GM12874 (cell line): ENCODE results near the gene DLG2.

ENCODE experiments used
- TF ChIP-seq, protein P1 (sequence below): IDR thresholded peaks from 2 replicates; pipeline ENCODE4 v1.5.1; 2011; ENCODE audit warnings: low read depth, mild to moderate bottlenecking, control low read depth, low read length, moderate library complexity; ENCODE audit not compliant: insufficient read depth

The DLG2 gene

DNA sequence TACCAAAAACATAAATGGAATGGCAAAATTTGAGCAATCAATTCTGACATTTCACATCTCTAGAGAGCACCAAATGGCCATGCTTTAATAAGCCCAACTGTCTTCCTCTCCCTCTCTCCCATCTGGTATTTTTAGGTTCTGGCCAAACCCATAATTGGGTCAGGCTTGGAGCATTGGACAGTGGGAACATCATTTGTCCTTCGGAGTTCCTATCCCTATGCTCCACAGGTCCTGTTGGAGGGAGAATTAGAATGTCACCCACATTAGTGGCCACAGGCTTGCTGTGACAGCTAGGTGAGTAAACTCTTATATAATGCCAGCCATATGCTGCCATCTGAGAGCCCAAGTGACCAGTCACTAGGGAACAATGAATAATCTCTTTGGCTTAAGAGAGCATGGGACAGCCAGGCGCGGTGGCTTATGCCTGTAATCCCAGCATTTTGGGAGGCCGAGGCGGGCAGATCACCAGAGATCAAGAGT, 2090.0 kb downstream of the DLG2 start:
- TF ChIP-seq, protein P1, sequence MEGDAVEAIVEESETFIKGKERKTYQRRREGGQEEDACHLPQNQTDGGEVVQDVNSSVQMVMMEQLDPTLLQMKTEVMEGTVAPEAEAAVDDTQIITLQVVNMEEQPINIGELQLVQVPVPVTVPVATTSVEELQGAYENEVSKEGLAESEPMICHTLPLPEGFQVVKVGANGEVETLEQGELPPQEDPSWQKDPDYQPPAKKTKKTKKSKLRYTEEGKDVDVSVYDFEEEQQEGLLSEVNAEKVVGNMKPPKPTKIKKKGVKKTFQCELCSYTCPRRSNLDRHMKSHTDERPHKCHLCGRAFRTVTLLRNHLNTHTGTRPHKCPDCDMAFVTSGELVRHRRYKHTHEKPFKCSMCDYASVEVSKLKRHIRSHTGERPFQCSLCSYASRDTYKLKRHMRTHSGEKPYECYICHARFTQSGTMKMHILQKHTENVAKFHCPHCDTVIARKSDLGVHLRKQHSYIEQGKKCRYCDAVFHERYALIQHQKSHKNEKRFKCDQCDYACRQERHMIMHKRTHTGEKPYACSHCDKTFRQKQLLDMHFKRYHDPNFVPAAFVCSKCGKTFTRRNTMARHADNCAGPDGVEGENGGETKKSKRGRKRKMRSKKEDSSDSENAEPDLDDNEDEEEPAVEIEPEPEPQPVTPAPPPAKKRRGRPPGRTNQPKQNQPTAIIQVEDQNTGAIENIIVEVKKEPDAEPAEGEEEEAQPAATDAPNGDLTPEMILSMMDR, result no peak

DNA sequence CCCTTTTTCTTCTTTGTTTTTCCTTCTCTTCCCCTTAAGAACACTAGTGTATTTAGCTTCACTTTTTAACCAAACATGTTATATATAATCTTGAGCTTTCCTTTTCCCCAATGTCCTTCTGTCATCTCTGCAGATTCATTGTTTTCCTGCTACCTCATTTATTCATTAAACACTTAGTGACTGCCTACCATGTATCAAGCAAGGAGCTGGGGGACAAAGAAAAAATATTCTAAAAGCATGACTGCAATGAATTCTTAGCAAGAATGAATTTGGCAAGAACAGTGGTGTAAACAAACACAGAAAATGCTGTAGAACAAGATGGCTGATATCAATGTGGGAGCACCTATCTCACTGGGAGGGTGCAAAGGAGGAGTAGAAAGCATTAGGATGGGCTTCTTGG, 2094.0 kb downstream of the DLG2 start:
- TF ChIP-seq, protein P1, result no peak

DNA sequence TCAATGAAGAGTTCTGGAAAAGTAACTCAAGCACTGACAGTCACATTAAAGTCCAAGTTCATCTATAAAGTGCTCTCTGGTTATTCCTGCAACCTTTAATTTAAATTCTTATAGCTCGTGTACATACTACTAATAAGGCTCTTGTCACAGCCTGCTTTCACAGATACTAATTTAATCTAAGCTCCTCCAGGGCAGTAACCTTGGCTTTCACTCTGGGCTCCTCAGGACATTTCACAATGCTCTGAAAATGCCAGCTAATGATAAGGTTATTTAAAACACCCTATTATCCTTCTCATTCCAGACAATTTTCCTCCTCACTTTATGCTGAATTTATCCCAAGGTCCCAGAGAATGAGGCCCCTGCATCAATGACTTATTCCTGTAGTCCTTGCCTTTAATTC, 2098.3 kb downstream of the DLG2 start:
- TF ChIP-seq, protein P1, result no peak

DNA sequence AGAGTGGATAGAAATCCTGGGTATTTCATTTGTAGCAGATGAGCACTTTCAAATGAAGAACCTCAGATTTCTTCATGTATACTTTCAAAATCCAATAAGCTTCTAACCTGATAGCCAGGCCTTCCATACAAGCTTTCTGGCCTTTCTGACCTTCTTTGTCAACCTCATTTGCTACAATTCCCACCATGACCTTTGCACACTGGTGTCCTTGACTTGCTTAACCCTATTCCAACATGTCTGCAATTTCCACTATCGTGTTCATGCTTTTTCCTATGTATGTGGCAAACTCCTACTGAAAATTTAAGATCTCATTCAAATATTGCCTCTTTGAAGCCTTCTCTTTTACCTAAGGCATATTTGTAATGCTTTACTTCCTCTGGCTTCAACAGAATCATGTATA, 2098.9 kb downstream of the DLG2 start:
- TF ChIP-seq, protein P1, result no peak

DNA sequence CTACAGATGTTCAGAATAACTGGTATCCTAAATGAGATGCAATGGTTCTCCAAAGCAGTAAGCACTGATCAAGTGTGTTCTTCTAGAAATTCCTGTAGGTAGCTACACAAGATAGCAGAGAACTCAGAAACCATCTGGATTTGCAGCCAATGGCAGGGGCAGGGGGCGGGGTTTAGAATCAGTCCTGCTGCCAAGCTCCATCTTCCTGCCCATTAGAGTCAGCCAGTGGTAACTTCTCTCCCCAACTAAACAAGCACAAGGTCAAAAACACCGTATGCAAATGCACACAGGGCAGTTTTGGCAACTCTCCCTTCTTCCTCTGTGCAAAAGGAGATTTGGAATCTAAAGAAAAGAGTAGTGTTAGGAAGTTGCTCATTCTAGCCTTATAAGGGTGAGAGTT, 2103.5 kb downstream of the DLG2 start:
- TF ChIP-seq, protein P1, result no peak

DNA sequence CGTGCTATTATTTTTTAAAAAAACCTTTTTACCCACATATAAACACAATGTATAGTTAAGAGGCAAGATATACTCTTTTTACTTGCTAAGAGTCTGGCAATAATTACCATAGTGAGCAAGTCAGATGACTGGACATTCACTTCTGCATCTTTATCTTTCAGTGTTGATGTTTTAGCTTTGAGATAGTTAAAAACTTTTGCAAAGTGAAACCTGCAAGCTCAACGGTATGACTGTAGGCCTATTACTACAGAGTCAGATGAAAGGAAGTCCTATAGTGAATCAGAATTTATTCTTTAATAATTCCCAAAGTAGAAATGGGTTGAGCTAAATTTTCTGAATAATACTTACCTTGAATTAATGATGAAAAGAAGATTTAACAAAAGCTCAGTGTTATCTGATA, 2104.2 kb downstream of the DLG2 start:
- TF ChIP-seq, protein P1, result no peak

DNA sequence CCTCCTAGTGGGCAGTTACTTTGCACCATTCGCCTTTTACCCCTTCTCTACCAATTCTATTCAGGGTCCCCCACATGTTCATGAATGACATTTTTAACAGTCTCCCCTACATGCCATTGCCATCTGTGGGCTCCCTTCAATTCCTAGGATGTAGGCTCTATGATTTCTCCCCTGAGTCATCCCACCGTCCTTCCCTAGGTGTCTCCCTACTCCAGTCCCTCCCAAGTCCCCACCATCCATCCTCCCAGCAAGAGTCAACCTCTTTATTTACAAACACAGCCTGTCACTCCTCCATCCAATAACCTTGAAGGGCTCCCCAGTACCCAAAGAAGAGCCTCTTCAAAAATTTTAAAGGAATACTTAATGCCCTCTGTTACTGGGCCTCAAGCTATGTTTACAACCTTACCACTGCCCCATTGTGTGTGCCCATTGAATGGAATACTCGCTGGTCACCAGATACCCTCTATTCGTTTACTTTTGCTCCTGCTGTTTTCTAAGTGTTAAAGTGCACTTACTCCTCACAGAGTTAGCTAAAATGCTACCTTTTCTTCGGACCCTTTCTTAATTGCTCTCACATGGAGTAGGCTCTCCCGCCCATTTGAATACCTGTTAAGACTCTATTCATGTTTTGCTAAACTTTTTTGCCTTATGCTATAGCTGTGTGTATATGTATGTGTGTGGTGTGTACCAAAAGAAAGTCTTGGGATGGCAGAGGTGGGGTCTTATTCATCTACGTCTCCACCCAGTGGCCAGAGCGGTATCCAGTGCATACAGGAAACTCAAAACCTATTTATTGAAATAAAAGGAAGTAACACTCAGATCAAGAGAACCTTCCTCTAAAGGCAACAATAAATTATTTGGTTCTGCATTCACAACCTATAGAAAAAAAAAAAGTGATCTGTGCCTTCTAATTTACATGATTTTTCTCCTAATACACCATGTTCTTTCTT, 2105.2 kb downstream of the DLG2 start:
- TF ChIP-seq, protein P1, result no peak
